ENCODE measurements around the gene EDN1.

Gene EDN1

GRCh38 chr6:12279322-12280091 is 10.7 kb upstream of the EDN1 start:
- Histone ChIP-seq H3K27ac (no peak overlapping the region), H3K4me3 (no peak overlapping the region)
- DNase-seq (ENCODE audit: low spot score): no peak
- TF ChIP-seq, protein P1, sequence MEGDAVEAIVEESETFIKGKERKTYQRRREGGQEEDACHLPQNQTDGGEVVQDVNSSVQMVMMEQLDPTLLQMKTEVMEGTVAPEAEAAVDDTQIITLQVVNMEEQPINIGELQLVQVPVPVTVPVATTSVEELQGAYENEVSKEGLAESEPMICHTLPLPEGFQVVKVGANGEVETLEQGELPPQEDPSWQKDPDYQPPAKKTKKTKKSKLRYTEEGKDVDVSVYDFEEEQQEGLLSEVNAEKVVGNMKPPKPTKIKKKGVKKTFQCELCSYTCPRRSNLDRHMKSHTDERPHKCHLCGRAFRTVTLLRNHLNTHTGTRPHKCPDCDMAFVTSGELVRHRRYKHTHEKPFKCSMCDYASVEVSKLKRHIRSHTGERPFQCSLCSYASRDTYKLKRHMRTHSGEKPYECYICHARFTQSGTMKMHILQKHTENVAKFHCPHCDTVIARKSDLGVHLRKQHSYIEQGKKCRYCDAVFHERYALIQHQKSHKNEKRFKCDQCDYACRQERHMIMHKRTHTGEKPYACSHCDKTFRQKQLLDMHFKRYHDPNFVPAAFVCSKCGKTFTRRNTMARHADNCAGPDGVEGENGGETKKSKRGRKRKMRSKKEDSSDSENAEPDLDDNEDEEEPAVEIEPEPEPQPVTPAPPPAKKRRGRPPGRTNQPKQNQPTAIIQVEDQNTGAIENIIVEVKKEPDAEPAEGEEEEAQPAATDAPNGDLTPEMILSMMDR (IDR thresholded peaks at IDR 0.05): no peak

DNA sequence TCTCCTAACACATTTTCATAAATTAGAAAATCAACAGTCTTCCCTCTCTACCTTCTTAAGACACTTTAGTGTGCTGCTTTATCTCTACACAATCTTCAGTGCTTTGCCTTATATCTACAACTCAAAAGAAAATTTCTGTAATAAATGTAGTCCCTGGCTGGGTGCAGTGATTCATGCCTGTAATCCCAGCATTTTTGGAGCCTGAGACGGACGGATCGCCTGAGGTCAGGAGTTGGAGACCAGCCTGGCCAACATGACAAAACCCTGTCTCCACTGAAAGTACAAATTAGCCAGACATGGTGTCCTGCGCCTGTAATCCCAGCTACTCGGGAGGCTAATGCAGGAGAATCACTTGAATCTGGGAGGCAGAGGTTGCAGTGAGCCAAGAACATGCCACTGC is 9.7 kb upstream of the EDN1 start:
- H3K27ac ChIP-seq: no peak overlapping the region
- TF ChIP-seq, protein P1 (IDR thresholded peaks at IDR 0.05): no peak
- no peak for DNase-seq (ENCODE audit: low spot score)
- H3K4me3 ChIP-seq: no peak overlapping the region

DNA sequence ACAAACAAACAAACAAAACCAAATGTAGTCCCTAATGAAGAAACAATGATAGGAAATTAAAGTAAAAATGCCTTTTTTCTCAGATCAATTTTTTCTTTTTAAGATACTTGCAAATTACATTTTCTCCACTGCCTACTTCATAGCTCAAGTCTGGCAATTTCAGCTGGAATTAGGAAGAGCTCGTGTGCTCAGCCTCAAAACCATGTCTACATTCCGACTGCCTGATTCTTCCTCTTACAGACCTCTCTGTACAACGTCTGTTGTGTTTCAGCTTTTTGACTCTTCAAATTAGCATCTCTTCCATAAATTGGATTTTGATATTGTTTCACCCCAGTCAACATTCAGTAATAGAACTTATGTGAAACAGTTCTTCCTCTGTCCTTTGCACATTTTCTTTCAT is 9.3 kb upstream of the EDN1 start:
- TF ChIP-seq, protein P1 (IDR thresholded peaks at IDR 0.05): no peak
- H3K27ac ChIP-seq: no peak overlapping the region
- H3K4me3 ChIP-seq: no peak overlapping the region
- no peak for DNase-seq (ENCODE audit: low spot score)

DNA sequence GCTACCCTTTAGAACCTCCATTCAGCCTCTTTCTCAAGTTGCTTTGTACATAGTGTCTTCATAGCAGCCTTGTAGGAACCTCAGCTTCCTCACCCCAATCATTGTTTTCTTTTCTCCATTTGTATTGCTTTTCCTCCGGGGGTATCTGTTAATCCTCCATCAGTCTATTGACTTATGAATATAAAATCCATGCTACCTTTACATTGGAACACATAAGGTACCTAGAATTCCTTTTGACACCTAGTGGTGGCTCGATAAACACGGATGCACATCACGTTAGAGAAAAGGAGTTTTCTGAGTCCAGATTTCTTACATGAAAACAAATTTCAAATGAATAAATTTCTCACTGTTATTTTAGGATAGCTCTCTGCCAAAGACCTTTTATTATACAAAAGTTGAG is 6.3 kb upstream of the EDN1 start:
- no peak overlapping the region for H3K4me3 ChIP-seq
- H3K27ac ChIP-seq: no peak overlapping the region
- TF ChIP-seq, protein P1 (IDR thresholded peaks at IDR 0.05): no peak
- no peak for DNase-seq (ENCODE audit: low spot score)

DNA sequence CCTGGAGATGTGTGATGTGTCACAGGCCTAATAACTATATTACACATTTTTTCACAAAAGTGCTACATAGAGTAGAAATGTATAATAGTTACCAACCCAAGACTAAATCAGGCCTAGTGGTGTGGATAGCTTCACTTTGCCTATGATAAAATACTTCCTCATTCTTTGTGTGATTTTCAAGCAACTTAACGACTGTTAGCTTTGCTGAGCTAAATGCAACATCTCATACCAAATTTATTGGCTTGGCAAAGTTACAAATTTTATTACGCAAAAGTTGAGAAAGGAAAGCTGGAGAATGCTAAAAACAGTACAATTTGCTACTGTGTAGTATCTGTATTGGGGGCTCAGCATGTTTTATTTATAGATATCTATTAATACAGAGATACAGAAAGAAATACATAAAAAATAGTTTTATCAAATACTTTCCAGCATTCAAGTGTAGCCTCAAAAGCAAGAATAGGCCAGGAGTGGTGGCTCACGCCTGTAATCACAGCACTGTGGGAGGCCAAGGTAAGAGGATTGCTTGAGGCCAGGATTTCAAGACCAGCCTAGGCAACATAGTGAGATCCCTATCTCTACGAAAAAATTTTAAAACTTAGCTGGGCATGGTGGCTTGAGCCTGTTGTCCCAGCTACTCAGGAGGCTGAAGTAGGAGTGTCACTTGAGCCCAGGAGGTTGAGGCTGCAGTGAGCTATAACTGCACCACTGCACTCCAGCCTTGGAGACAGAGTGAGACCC is 3.6 kb upstream of the EDN1 start:
- no peak overlapping the region for H3K4me3 ChIP-seq
- no peak for DNase-seq (ENCODE audit: low spot score)
- TF ChIP-seq, protein P1 (IDR thresholded peaks at IDR 0.05): no peak
- H3K27ac ChIP-seq: no peak overlapping the region

DNA sequence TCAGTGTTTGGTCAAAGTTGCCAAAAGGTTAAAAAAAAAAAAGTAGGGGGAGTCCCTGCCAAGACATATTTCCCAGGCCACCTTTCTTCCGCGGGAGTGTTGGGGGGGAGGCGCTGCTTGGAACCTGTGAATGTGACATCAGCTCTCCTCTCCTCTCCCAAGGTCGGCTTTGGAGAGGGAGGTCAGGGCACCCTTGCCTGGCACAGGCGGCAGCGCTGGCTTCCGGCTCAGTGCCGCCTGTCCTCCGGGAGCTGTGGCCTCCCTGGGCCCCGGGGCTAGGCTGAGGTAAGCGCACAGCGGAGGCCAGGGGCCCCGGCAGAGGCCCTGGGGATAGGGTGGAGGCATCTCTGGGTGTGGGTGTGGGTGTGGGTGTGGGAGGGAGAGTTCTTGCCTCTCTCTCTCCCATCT is 1.9 kb upstream of the EDN1 start:
- no peak for DNase-seq (ENCODE audit: low spot score)
- H3K27ac ChIP-seq: no peak overlapping the region
- H3K4me3 ChIP-seq: no peak overlapping the region
- TF ChIP-seq, protein P1 (IDR thresholded peaks at IDR 0.05): no peak

DNA sequence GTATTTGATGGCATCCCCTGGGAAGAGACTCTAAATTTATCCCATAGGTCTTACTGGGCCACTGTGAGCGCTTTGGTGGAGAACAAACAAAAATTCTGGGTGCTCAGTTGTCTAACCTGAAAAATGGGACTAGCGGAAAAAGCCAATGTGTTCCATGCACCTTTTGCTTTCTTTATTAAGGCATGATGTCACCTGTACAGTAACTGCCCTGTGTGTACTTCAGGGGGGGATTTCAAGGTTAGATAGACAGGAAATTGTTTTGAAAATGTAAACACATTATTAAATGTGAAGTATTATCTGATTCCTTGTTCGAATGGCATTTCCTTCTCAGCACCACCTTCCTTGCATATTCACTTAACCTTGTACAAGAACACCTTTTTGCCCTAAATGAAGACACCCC is 1.2 kb upstream of the EDN1 start:
- TF ChIP-seq, protein P1 (IDR thresholded peaks at IDR 0.05): no peak
- H3K4me3 ChIP-seq: no peak overlapping the region
- no peak for DNase-seq (ENCODE audit: low spot score)
- H3K27ac ChIP-seq: no peak overlapping the region
